PC-3 (cell line): ENCODE data around the gene SEC14L1. TPM values are rescaled to one million over a fixed set of nuclear protein-coding genes. Genes with fewer than 3 reads are reported as not detected.
"Not testable (repeated sequence)": the region's sequence is repeated elsewhere in the genome, so short reads cannot be mapped to it uniquely, and the experiment has no call there.

Source experiments
- ATAC-seq: fragments of 200-7000 bp; cut with Tn5 transposase; 2 replicates; pipeline ENCODE4 v1.9.1; 2020; ENCODE audit warnings: mild to moderate bottlenecking, moderate library complexity
- BruUV-seq: library from RNA; stranded (reverse); fragments of 400-500 nt; replicated peaks from 2 replicates; lab custom pipeline; 2021; lab: Mats Ljungman, UMichigan
- CTCF ChIA-PET: fragments of 300-600 bp; sonication (Branson Sonifier 250); formaldehyde crosslinking; loops from one replicate; lab custom pipeline; 2022; ENCODE audit warnings: antibody characterized with exemption; lab: Charles Lee
- POLR2A ChIA-PET: fragments of 300-600 bp; sonication (Branson Sonifier 250); formaldehyde crosslinking; loops from one replicate; lab custom pipeline; 2022; ENCODE audit warnings: antibody characterized with exemption; ENCODE audit not compliant: unreplicated experiment; lab: Charles Lee
- DNase-seq: peaks from one replicate; pipeline ENCODE4 v3.0.0-alpha.2; 2015
- H2AFZ ChIP-seq: fragments of 300-600 bp; sonication (generic); 2 replicates; pipeline ENCODE4 v1.6.0; 2016; ENCODE audit warnings: antibody characterized with exemption, low read length
- H3F3A ChIP-seq: fragments of 300-600 bp; sonication (generic); one replicate; pipeline ENCODE4 v1.6.0; 2017; ENCODE audit warnings: antibody characterized with exemption, low read length, control low read depth, mild to moderate bottlenecking; ENCODE audit not compliant: unreplicated experiment
- H3K27ac ChIP-seq: fragments of 300-600 bp; sonication (generic); 2 replicates; pipeline ENCODE4 v1.5.1; 2016; ENCODE audit warnings: mild to moderate bottlenecking, low read length
- H3K27me3 ChIP-seq: fragments of 300-600 bp; sonication (generic); 2 replicates; pipeline ENCODE4 v1.6.1; 2016; ENCODE audit warnings: low read length, mixed read lengths
- H3K36me3 ChIP-seq: fragments of 300-600 bp; sonication (generic); 2 replicates; pipeline ENCODE4 v1.6.1; 2016; ENCODE audit warnings: low read depth, mixed run types, low read length, mixed read lengths
- H3K4me1 ChIP-seq: fragments of 300-600 bp; sonication (generic); 2 replicates; pipeline ENCODE4 v1.5.1; 2016; ENCODE audit warnings: low read length; ENCODE audit not compliant: insufficient read depth
- H3K4me2 ChIP-seq: fragments of 300-600 bp; sonication (generic); 2 replicates; pipeline ENCODE4 v1.6.0; 2016; ENCODE audit warnings: low read length
- H3K4me3 ChIP-seq: fragments of 300-600 bp; sonication (generic); 2 replicates; pipeline ENCODE4 v1.5.1; 2016; ENCODE audit warnings: mild to moderate bottlenecking, low read length, mixed read lengths
- H3K79me2 ChIP-seq: fragments of 300-600 bp; sonication (generic); 2 replicates; pipeline ENCODE4 v1.6.1; 2017; ENCODE audit warnings: low read length, mixed read lengths
- H3K9ac ChIP-seq: fragments of 300-600 bp; sonication (generic); 2 replicates; pipeline ENCODE4 v1.6.0; 2016; ENCODE audit warnings: mild to moderate bottlenecking, low read length
- H3K9me2 ChIP-seq: fragments of 300-600 bp; sonication (generic); replicated peaks from 2 replicates; pipeline ENCODE4 v1.6.1; 2016; ENCODE audit warnings: mixed run types, low read length, mixed read lengths
- H3K9me3 ChIP-seq: fragments of 300-600 bp; sonication (generic); 2 replicates; pipeline ENCODE4 v1.6.1; 2016; ENCODE audit warnings: low read length, mixed read lengths
- H4K20me1 ChIP-seq: fragments of 300-600 bp; sonication (generic); 2 replicates; pipeline ENCODE4 v1.6.1; 2016; ENCODE audit warnings: low read length, mixed read lengths
- CTCF ChIP-seq: fragments of 300-600 bp; sonication (generic); conservative IDR thresholded peaks from 2 replicates; pipeline ENCODE4 v1.5.1; 2017; ENCODE audit warnings: antibody characterized with exemption, low read depth, mild to moderate bottlenecking, low read length
- EZH2 ChIP-seq: fragments of 300-600 bp; sonication (generic); IDR thresholded peaks from one replicate; pipeline ENCODE4 v1.6.1; 2017; ENCODE audit warnings: antibody characterized with exemption, mild to moderate bottlenecking, low read length; ENCODE audit not compliant: unreplicated experiment
- EZH2phosphoT487 ChIP-seq: fragments of 300-600 bp; sonication (generic); IDR thresholded peaks from 2 replicates; pipeline ENCODE4 v1.6.1; 2018; ENCODE audit warnings: mild to moderate bottlenecking, antibody characterized with exemption, low read length, borderline replicate concordance
- intact Hi-C: fragments of 100-400 bp; cut with micrococcal nuclease; formaldehyde crosslinking; loops from 2 replicates; pipeline ENCODE4 v1.9.0; 2023
- total RNA-seq: library from RNA; depleted of rRNA; stranded (reverse); fragments of >200 nt; gene quantifications from 2 replicates; pipeline ENCODE4 v1.2.3, GENCODE V29; 2014

The SEC14L1 gene
- total RNA-seq, 1 experiment from 2014 or later, result 39.8 TPM

- intact Hi-C loops, result no loop called here
- Histone ChIP-seq H3K79me2 (no peaks in the 10 kb centered on the region), H3K36me3 (peaks cover 15% of the 10 kb centered on the region; the same call in 1 of the 2 replicates), H3K9me3 (no peaks in the 10 kb centered on the region), H3K9ac (no peak overlapping the region), H3K4me1 (no peaks in the 10 kb centered on the region), H3K27me3 (no peaks in the 10 kb centered on the region), H3K27ac (no peak overlapping the region), H4K20me1 (no peaks in the 10 kb centered on the region), H2AFZ (no peak overlapping the region), H3F3A (no peaks in the 10 kb centered on the region), H3K9me2 (no peaks in the 10 kb centered on the region), H3K4me3 (no peak overlapping the region), H3K4me2 (no peak overlapping the region)
- TF ChIP-seq EZH2phosphoT487, result no peak
- no peak for TF ChIP-seq CTCF
- TF ChIP-seq EZH2, result no peak
- ChIA-PET CTCF (no interaction called here), POLR2A (no interaction called here)
- BruUV-seq, result no TSS peak
- DNase-seq (no peak), ATAC-seq (no peak)
Observed at GRCh38 chr17:77101521-77102410, 39.0 kb upstream of the SEC14L1 start.

- H3K27ac ChIP-seq, H3F3A ChIP-seq, POLR2A ChIA-PET, intact Hi-C loops, H3K9me3 ChIP-seq, DNase-seq, H3K9ac ChIP-seq, ATAC-seq, H3K27me3 ChIP-seq, H3K4me1 ChIP-seq, H3K4me2 ChIP-seq, CTCF ChIA-PET, H4K20me1 ChIP-seq, H3K79me2 ChIP-seq, BruUV-seq, H2AFZ ChIP-seq, H3K4me3 ChIP-seq, H3K9me2 ChIP-seq: not testable (repeated sequence)
- H3K36me3 ChIP-seq, result peaks cover 15% of the 10 kb centered on the region; the same call in 1 of the 2 replicates
Observed at GRCh38 chr17:77102411-77103134, 38.2 kb upstream of the SEC14L1 start.

- Histone ChIP-seq H3K9ac (no peak overlapping the region), H3K27me3 (no peaks in the 10 kb centered on the region), H3K79me2 (no peaks in the 10 kb centered on the region), H3K27ac (no peak overlapping the region), H3K4me3 (no peak overlapping the region), H3K4me2 (no peak overlapping the region), H4K20me1 (no peaks in the 10 kb centered on the region), H3K9me3 (no peaks in the 10 kb centered on the region), H3K36me3 (no peaks in the 10 kb centered on the region; the same call in 1 of the 2 replicates), H3K9me2 (no peaks in the 10 kb centered on the region), H2AFZ (no peak overlapping the region), H3K4me1 (peaks cover 13% of the 10 kb centered on the region), H3F3A (no peaks in the 10 kb centered on the region)
- TF ChIP-seq EZH2 (no peak), CTCF (no peak), EZH2phosphoT487 (no peak)
- ATAC-seq (no peak), DNase-seq (no peak)
- CTCF ChIA-PET, result no interaction called here
- no TSS peak for BruUV-seq
- intact Hi-C loops, result no loop called here
- POLR2A ChIA-PET, result no interaction called here
Observed at GRCh38 chr17:77105706-77106105, 35.1 kb upstream of the SEC14L1 start.
